HG02840 (cell line): ENCODE results near the gene CDKN2B-AS1.
A peak's percentile ranks its signal among the peaks of the same experiment; 100 is the strongest.

Source experiments
- ATAC-seq: cut with Tn5 transposase; IDR thresholded peaks from one replicate; pipeline ENCODE4 v1.9.1; 2021; ENCODE audit warnings: mild to moderate bottlenecking, moderate library complexity, moderate number of reproducible peaks; ENCODE audit not compliant: unreplicated experiment, low FRiP score

Gene CDKN2B-AS1

DNA sequence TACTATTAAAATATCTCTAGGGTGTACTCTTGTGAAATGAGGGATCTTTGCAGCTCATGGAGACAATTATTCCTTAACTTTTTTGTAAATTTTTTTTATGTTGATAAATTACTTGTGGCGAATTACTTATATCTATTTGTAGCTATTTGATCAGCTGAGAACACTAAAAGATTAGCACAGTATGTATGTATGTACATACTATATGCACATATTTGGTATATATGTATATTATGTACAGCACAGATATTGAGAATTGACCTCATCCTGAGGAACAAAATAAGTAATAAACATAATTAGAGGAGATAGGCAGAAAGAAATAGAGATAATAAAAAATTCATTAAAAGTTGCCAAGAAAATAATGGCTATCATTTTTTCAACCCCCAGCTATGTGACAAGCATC lies 12.2 kb upstream of the CDKN2B-AS1 start:
- no peak for ATAC-seq

DNA sequence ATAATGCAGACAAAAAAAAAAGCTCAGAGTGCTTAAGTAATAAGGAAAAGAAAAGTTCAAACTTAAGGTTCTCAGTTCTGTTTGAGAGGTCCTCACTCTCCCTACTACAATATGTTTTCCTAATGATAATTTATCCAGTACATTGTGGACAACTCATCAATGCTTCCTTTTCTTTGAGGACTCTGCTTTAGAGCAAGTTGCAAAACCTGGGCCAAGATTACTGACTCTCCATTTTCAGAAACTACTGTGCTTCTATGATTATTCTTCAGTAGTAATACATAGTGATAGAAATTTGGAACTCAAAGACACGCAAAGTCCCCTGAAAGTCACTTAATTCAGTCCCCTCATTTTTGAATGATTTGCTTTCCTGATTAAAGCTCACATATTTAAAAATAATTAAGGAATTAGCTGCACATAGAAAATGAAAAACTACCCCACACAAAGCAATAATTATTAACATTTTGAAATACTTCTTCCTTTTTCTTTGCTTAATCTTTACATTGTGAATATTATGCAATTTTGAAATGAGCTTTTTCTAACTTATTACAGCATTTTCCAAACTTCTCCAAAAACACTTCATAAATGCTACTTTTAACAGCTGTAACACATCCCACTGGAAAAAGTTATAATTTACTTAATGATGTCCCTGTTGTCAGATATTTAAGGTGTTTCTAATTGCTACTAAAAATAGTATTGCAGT lies 11.6 kb upstream of the CDKN2B-AS1 start:
- no peak for ATAC-seq

DNA sequence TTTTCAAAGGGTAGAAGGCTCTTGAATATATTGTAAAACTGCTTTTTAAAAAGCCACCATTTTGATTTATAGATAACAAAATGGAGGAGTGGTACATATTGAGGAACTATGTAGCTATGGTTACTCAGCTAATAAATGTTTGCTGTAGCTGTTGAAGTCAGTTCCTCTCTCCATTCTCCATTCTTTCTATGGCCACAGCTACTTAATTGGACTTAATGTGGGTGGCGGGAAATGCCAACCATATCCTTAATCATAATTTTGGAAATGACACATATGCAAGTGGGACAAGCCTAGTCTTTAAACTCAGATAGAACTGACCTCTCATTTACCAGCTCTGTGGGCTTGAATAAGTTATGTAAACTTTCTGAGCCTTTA lies 11.0 kb upstream of the CDKN2B-AS1 start:
- no peak for ATAC-seq

DNA sequence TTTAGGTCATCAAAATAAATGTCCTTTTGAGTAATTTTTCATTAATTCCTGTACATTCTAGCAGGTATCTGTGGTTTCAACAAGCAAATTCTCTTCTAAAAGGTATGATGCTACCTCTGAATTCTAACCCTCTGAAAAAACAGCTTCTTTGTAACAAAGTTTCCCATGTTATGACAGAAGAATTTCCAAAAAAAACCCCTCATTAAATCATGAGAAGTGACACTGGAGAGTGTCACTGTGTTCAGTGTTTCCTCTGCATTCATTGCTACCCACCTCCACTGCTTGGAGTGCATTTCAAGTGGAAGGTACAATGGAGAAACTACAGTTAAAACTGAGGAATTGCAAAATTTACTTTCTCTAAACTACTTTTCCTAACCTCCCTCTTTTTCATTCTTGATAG lies 10.5 kb upstream of the CDKN2B-AS1 start:
- no peak for ATAC-seq

GRCh38 chr9:21985964-21986667 lies 8.5 kb upstream of the CDKN2B-AS1 start:
- peak; percentile 52 for ATAC-seq

GRCh38 chr9:21988056-21988990 lies 6.3 kb upstream of the CDKN2B-AS1 start:
- ATAC-seq, result no peak

GRCh38 chr9:21989440-21990189 lies 5.0 kb upstream of the CDKN2B-AS1 start:
- ATAC-seq, result no peak

DNA sequence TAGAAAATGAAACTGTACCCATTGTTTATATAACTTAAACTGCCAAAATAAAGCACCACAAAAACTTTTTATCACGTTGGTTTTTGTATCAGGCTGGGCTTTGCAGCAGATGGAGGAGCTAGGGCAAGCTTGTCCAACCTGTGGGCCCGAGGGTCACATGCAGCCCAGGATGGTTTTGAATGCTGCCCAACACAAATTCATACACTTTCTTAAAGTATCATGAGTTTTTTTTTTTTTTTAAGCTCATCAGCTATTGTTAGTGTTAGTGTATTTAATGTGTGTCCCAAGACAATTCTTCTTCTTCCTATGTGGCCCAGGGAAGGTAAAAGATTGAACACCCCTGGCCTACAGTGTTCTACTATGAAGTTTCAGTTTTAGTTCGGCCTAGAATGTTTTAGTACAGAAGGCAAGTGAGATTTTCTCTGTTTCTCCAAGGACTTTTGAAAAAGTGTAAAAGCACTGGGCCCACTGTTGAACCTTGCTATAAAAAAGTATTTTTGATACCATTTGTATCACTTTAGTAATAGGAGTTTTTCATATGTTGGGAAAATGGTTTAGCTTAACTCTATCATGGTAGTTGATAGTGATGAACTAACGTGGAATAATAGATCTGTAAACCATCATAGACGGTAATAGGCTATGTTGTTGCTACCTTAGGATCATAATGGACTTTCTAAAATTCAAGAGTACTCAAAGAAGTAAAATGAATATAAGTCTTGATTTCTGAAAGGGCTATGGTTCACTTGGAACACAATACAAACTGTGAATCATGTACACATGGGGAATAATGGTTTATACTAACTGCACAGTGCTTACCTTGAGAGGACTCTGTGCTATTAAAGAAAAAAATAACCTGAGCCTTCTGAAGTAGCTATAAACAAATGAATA lies 3.3 kb upstream of the CDKN2B-AS1 start:
- no peak for ATAC-seq

DNA sequence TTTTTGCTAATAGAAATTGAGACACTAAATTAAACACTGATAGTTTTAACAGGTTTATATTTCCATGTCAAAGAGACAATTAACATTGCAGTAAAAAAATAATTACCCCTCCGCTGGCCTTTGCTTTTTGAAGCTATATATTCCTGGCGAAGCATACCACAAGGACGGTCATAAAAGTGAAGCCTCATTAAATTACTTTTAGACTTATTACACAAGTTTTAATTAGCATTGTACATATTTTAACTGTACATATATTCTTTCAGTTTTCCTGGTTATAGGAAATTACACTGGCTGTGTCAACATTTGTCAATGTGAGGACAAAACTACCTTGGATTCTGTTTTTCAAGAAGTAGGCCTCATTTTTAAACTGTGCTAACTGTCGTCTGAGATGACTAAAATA lies 1.6 kb upstream of the CDKN2B-AS1 start:
- ATAC-seq, result no peak

DNA sequence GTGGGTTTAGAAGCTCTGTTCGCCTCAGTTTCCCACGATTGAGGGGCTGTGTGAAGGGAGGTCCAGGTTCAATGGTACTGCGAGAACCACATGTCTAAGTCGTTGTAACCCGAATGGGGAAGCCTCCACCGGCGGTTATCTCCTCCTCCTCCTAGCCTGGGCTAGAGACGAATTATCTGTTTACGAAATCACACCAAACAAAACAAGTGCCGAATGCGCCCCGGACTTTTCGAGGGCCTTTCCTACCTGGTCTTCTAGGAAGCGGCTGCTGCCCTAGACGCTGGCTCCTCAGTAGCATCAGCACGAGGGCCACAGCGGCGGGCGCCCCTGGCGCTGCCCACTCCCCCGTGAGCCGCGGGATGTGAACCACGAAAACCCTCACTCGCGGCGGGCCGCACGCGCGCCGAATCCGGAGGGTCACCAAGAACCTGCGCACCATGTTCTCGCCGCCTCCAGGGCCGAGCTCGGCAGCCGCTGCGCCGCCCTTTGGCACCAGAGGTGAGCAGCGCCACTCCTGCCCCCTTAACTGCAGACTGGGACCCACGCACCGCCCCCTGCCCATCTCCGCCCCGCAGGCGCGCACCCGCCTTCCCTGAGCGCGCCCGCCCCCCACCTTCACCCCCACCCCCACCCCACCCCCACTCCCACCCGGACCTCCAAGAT lies 567 bp upstream of the CDKN2B-AS1 start, which contains the start of gene CDKN2A:
Gene CDKN2A (minus strand): TSS at position 500 of the 663 bp plus-strand sequence.
- ATAC-seq, result peak; percentile 37

- ATAC-seq, result peak; percentile 87
Observed at GRCh38 chr9:21995006-21995665, 545 bp downstream of the CDKN2B-AS1 start.

DNA sequence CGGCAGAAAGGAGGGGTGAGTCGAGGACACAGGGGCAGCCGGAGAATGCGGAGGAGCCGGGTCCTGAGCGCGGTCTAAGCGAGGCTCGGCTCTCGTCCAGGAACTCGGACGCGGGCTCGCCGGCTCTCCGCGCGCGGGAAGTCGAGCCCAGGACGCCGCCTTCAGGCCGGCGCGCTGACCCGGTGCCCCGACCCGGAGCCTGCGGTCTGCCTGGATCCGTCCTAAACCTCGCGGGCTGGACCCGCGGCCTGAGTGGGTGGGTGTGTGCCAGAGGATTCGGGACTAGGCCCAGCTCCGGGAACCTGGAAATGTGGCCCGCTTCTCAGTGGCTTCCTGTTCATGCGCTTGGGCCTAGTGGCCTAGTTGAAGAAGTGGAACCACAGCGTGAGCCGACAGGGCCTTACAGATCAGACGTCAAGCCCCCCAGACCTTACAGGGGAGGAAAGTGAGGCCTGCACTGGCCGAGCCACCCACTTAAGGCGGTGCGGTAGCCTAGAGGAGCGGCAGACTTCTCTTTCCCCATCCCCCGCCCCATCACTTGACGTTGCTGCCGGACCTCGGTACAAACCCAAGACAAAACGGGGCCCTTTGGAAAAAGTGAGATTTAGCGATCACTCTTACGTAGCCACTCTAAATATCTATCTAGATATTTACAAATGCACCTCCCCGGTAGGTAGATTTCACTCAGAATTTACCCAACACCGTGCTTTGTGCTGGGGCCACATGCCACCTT lies 1.2 kb downstream of the CDKN2B-AS1 start:
- no peak for ATAC-seq

DNA sequence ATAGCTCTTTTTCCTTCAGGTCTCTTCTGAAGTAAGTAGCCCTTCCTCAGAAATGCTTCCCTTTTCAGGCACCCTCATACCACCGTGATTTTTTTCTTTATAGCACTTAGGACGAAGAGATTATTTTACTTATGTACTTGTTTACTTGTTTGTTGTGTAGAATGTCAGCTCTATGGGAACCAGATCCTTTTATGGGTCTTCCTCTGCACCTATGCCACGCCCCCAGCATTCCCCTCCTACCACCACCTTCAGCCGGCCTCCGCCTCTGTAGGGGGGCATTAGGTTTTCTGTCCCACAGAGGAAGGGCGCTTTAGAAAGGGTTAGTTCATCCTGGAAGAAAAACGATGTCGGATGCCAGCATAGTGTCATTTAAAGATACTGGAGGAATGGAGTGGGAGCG lies 1.8 kb downstream of the CDKN2B-AS1 start:
- ATAC-seq, result no peak

- no peak for ATAC-seq
Observed at GRCh38 chr9:21996858-21997257, 2.3 kb downstream of the CDKN2B-AS1 start.

DNA sequence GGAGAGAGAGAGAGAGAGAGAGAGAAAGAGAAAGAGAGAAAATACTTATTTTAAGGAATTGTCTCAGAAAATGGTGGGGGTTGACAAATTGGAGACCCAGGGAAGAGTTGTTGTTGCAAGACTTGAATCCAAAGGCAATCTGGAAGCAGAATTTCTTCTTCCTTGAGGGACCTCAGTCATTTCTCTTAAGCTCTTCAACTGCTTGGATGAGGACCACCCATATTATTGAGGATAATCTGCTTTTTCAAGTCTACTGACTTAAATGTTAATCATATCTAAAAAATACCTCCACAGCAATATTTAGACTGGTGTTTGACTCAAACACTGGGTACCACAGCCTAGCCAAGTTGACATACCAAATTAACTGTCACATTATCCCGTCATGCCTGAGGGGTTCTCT lies 2.9 kb downstream of the CDKN2B-AS1 start:
- no peak for ATAC-seq

GRCh38 chr9:21998026-21998425 lies 3.4 kb downstream of the CDKN2B-AS1 start:
- no peak for ATAC-seq

- ATAC-seq, result no peak
Observed at GRCh38 chr9:22002038-22002437, 7.4 kb downstream of the CDKN2B-AS1 start.
